ENCODE results near the gene CUX1. TPM values are rescaled to one million over a fixed set of nuclear protein-coding genes. Genes with fewer than 3 reads are reported as not detected.

Gene CUX1
- total RNA-seq, 1 donor from 2014 or later: 40.5 TPM

DNA sequence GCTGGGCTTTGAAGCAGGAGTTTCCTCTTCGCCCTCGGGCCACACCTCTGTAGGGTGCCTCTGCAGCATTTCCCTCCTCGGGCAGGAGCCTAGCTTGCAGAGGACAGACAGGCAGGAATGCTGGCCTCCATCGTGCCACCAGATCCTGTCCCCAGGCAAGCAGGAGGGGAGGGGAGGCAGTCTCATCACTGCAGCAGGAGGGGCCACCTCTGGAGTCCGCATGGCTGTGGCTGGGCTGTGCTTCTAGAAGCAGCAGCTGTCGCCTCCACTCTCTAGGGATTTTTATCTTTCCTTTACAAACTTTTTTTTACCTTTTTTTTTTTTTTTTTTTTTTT, 181.4 kb downstream of the CUX1 start:
- no peak for FAIRE-seq
- TF ChIP-seq, protein P1, sequence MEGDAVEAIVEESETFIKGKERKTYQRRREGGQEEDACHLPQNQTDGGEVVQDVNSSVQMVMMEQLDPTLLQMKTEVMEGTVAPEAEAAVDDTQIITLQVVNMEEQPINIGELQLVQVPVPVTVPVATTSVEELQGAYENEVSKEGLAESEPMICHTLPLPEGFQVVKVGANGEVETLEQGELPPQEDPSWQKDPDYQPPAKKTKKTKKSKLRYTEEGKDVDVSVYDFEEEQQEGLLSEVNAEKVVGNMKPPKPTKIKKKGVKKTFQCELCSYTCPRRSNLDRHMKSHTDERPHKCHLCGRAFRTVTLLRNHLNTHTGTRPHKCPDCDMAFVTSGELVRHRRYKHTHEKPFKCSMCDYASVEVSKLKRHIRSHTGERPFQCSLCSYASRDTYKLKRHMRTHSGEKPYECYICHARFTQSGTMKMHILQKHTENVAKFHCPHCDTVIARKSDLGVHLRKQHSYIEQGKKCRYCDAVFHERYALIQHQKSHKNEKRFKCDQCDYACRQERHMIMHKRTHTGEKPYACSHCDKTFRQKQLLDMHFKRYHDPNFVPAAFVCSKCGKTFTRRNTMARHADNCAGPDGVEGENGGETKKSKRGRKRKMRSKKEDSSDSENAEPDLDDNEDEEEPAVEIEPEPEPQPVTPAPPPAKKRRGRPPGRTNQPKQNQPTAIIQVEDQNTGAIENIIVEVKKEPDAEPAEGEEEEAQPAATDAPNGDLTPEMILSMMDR (IDR thresholded peaks at IDR 0.05; ENCODE audit: insufficient read depth, low read length, severe bottlenecking): no peak
- Histone ChIP-seq H3K27me3 (ENCODE audit: control insufficient read depth, insufficient read depth, low read length) (no peaks in the 10 kb centered on the region), H3K4me3 (ENCODE audit: low read depth, low read length) (no peak overlapping the region), H3K36me3 (ENCODE audit: control insufficient read depth, insufficient read depth, low read length) (no peaks in the 10 kb centered on the region)
- no peak for DNase-seq (ENCODE audit: low read depth)

DNA sequence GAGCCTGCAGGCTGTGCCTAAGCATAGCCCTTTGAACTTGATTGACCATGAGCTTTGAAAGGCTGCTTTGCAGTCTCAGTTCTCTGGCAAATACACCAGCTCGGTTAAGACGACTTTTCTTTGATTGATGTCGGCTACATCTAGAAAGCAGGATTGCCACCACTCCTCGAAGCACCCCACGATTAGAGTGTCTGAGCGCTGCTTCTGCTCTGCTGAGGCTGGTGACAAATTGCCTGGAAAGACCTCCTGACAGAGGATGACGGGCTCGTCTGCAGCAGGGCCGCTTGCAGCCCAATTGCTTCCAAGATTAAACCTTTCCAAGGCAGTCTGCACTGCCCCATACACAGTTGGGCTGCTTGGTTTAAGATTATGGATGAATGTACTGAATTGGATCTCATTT, 182.0 kb downstream of the CUX1 start:
- Histone ChIP-seq H3K36me3 (ENCODE audit: control insufficient read depth, insufficient read depth, low read length) (no peaks in the 10 kb centered on the region), H3K27me3 (ENCODE audit: control insufficient read depth, insufficient read depth, low read length) (no peaks in the 10 kb centered on the region), H3K4me3 (ENCODE audit: low read depth, low read length) (no peak overlapping the region)
- TF ChIP-seq, protein P1 (IDR thresholded peaks at IDR 0.05; ENCODE audit: insufficient read depth, low read length, severe bottlenecking): no peak
- FAIRE-seq (no peak), DNase-seq (ENCODE audit: low read depth) (no peak)

DNA sequence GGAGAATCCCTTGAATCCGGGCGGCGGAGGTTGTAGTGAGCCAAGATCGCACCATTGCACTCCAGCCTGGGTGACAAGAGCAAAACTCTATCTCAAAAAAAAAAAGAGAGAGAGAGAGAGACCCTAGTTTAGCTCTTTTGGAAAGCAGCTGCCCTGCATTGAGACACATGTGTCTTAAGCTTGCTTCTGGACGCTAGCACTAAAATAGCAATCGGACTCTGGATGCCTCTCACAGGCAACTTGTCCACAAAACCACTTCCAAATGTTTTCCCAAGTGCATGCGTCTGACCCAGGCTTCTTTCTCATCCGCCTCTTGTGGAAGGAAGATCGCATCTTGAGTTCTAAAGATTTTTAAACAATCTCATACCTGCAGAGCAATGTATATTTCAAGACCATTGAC, 182.7 kb downstream of the CUX1 start:
- Histone ChIP-seq H3K4me3 (ENCODE audit: low read depth, low read length) (no peak overlapping the region), H3K36me3 (ENCODE audit: control insufficient read depth, insufficient read depth, low read length) (no peaks in the 10 kb centered on the region), H3K27me3 (ENCODE audit: control insufficient read depth, insufficient read depth, low read length) (no peaks in the 10 kb centered on the region)
- TF ChIP-seq, protein P1 (IDR thresholded peaks at IDR 0.05; ENCODE audit: insufficient read depth, low read length, severe bottlenecking): no peak
- FAIRE-seq (no peak), DNase-seq (ENCODE audit: low read depth) (no peak)

DNA sequence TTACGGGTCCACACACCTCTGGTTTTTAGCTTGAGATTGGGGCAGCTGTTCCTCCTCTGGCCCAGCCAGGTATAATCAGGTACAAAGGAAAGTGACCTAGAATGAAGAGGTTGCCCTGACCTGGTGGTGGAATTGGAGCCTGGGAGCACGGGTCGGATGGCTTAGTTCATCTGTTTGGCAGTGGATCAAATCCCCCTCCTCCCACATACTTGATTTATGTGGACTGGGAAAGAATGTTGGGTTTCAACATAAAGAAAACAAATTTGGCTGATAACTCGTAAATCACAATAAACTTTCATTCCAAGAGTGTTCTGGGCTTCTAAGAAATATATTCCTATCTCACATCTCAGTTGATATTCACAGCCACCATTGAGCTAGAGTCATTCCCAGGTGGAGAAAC, 186.8 kb downstream of the CUX1 start:
- no peak for FAIRE-seq
- Histone ChIP-seq H3K36me3 (ENCODE audit: control insufficient read depth, insufficient read depth, low read length) (no peaks in the 10 kb centered on the region), H3K27me3 (ENCODE audit: control insufficient read depth, insufficient read depth, low read length) (no peaks in the 10 kb centered on the region), H3K4me3 (ENCODE audit: low read depth, low read length) (no peak overlapping the region)
- TF ChIP-seq, protein P1 (IDR thresholded peaks at IDR 0.05; ENCODE audit: insufficient read depth, low read length, severe bottlenecking): no peak
- DNase-seq (ENCODE audit: low read depth): no peak

DNA sequence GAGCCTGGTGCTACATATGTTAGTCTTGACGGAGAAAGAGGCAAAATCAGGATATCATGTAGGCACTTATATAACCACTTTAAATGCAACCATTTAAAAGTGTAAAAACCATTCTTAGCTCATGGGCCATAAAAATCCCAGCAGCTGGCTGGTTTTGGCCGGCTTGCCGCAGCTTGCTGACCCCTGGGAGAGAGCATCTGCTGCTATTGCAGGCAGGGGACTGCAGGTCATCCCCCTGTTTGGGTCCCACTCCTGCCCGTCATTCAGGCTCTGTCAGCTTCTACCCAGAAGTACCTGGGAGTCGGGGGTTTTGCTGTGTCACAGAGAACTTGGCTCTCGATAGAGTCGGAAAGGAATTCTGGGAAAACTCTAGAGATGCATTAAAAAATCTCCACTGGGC, 187.4 kb downstream of the CUX1 start:
- Histone ChIP-seq H3K4me3 (ENCODE audit: low read depth, low read length) (no peak overlapping the region), H3K27me3 (ENCODE audit: control insufficient read depth, insufficient read depth, low read length) (no peaks in the 10 kb centered on the region), H3K36me3 (ENCODE audit: control insufficient read depth, insufficient read depth, low read length) (no peaks in the 10 kb centered on the region)
- FAIRE-seq (no peak), DNase-seq (ENCODE audit: low read depth) (no peak)
- TF ChIP-seq, protein P1 (IDR thresholded peaks at IDR 0.05; ENCODE audit: insufficient read depth, low read length, severe bottlenecking): no peak

DNA sequence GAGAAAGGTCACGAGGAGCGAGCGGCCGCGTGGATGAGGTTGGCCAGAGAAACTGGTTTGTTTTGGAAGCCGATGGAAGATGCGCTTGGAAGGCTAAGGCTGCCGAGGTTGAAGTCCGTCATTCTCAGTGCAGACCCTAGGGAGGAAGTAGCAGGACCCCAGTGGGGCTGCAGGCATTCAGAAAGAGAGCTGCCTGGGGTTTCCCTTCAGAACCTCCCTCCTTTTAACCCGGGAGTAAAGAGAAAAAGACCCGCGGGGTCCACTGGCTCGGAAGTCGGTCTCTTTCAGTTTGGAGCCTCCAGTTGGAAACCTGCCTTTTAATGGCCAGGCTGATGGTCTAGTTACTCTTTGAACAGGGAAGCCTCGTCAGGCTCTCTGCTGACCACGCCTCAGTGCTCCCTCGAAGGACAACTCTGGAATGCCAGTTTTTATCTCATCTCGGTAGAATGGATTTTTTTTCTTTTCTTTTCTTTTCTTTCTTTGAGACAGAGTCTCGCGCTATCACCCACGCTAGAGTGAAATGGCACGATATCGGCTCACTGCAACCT, 188.6 kb downstream of the CUX1 start:
- DNase-seq (ENCODE audit: low read depth) (no peak), FAIRE-seq (no peak)
- no peaks in the 10 kb centered on the region for H3K27me3 ChIP-seq (ENCODE audit: control insufficient read depth, insufficient read depth, low read length)
- TF ChIP-seq, protein P1 (IDR thresholded peaks at IDR 0.05; ENCODE audit: insufficient read depth, low read length, severe bottlenecking): no peak
- no peak overlapping the region for H3K4me3 ChIP-seq (ENCODE audit: low read depth, low read length)
- no peaks in the 10 kb centered on the region for H3K36me3 ChIP-seq (ENCODE audit: control insufficient read depth, insufficient read depth, low read length)
